ENCODE results near the gene RAB6B.
A peak's percentile ranks its signal among the peaks of the same experiment; 100 is the strongest.

The RAB6B gene

DNA sequence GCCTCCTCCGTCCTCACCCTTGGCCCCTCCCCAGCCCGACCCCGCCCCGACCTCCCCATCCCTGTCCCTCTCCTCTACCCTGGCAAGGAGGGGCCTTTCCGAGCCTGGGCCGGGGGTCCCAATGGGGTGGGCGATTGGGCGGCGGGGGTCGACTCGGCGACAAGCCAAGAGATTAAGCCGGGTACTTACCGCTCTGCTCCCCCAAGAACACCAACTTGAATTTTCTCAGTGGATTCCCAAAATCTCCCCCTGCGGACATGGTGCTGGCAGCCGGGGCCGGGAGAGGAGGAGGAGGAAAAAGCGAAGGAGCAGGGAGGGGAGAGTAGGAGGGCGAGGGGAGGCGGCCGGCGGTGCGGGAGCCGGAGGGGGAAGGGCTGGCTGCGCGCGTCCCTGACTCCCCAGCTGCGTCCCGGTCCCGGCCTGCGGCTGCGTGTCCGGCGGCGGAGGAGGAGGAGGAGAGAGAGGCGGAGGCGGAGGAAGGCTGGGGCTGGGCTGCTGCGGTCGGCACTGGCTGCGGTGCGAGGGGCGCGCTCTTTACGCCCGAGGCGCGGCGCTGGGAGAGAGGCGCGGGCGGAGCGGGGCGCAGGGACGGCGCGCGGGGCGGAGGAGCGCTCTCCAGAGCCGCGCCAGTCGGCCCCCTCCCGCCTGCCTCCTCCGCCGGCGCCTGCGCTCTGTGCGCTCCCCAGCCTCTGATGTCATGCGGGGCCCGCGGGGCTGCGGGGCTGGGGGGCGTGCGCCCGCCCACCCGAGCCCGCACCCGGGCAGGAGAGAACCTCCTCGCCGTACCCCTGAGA, at the start of gene RAB6B:
Gene RAB6B (minus strand): TSS at position 675 of the 794 bp plus-strand sequence. CDS start 416 bp downstream, at position 259.
- FAIRE-seq = no peak
- DNase-seq (ENCODE audit: low spot score) = no peak

DNA sequence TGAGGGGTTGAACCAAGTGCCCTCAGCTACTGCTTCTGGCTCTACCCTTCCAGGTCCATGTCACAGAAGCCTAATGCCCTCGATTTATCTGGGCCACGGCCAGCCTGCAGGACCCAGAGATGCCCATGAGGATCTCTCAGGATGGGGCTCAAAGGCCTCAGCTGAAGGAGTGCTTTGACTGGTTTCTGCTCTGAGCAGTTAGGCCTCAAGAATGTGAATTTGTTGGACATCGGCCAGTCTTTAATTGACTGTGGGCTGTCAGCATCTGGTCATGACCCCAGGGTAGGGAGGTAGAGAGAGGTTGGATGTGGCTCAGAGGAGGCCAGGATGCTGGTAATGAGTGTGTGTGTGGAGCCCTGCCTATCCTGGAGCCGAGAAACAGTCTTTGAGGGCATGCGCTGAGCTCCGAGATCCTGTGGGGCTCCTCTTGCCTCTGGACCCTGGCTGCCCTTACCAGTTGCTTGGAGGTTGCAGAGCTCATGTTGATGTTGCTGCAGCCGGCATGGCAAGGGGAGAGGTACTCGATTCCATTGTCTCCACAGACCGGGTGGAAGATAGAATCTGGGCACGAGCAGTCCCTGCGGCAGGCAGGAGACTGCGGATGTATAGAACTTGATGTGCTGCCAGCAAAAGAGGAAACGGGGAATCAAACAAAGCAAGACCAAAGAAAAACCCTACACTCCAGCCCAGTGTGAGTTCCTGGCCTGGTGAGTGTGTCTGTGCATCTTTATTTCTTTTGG, 49.1 kb upstream of the RAB6B start:
- peak; percentile 93 for FAIRE-seq
- peak; percentile 96 for DNase-seq (ENCODE audit: low spot score)

DNA sequence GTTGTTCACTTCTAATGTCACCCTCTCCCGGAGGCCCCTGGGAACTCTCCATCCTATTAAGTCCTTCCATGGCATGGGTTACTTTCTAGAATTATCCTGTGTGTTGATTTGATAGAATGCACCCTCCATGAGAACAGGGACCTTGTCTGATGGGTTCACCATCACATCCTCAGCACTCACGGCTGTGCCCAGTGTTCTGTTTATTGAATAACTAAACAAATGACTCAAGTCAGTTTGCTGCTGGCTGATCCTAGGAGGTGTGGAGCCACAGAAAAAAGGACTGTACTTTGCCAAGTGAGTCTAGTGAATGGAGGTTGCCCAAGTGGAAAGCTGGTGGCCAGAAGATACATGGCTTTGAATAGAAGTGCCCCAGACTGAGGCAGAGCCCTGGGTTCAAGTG, 48.5 kb upstream of the RAB6B start:
- DNase-seq (ENCODE audit: low spot score) (peak; percentile 71), FAIRE-seq (no peak)

DNA sequence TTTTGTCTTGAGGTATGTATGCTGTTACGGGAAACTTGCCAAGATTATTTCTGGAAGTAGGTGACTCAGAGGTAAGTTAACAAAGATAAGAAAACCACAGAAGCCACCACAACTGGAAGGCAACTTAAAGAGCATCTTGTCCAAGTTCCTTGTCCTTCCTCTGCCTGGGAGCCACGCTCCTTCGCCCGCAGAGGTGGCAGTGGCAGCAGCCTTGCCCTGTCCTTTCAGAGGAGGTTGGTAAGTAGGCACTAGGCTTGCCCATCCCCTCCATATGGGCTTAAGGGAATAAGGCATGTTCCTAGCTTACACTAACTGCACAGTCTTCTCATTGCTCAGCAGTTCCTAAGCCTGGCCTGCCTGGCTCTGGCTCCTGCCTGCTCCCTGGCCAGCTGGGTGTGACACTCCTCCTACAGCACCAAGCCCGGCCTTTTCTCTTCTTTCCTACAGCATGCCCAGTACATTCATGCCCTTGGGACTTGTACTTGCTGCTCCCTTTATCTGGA, 48.0 kb upstream of the RAB6B start:
- peak; percentile 98 for FAIRE-seq
- peak; percentile 95 for DNase-seq (ENCODE audit: low spot score)

DNA sequence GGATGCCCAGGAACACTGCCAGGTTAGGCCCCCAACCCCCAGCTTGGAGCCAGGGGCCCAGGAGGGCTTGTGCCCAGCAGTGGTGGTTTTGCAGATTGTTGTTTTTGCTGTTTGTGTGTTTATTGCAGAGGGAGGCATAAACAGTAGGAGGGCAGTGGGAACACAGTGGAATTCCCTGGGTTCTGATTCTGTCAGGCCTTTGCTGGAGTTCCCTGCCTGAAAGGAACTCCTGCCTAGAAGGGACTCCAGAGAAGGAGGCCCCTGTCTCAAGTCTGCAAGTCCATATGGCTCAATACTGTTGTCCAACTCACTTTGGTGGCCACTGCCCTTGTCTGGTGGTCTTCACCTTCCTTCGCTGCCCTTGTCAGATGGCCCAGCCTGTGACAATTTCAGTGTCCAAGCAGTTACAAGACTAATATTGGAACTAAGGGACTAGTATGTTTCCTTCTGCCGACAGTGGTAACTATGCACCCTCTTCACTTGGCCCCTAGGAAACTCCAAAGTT, 47.4 kb upstream of the RAB6B start:
- FAIRE-seq = no peak

DNA sequence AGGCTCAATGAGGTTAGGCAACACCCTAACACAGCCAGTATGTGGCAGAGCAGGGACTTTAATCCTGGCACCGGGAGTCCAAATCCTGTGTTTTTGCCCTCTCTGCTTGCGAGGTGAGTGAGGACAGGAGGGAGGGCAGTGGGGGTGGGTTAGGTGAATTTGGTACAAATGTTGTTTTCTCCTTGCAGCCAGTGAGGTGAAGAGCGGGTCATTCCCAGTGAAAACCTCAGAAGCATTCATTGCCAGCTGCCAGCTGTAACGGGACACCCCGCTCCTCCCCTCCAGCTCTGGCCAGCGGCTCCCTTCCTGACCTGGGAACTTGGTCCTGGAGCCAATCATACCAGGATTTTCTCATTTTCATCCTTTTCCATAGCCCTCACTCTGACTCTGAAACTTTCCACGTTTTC, 45.7 kb upstream of the RAB6B start:
- DNase-seq (ENCODE audit: low spot score) (no peak), FAIRE-seq (peak; percentile 30)

More for the DNA sequence above, 47.4 kb upstream of the RAB6B start:
- no peak for DNase-seq (ENCODE audit: low spot score)

DNA sequence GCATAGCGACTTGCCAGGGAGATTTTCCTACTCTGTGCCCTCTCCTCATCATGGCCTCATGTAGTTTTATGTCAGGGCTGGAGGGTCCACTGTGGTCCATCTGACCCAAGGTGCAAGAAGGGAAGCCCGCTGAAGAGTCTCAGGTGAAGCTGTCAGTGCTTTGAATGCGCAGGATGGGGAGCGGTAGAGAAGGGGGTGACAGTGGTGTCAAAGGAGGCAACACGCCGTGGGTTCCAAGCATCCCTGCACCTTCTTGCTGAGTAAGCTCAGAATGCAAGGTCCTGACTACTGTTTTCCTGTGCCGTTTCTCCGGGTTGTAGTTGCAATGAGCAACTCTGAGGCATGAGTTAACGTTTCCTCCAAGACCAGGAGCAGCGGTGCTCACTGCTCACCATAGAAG, 44.9 kb upstream of the RAB6B start:
- FAIRE-seq = no peak
- no peak for DNase-seq (ENCODE audit: low spot score)

DNA sequence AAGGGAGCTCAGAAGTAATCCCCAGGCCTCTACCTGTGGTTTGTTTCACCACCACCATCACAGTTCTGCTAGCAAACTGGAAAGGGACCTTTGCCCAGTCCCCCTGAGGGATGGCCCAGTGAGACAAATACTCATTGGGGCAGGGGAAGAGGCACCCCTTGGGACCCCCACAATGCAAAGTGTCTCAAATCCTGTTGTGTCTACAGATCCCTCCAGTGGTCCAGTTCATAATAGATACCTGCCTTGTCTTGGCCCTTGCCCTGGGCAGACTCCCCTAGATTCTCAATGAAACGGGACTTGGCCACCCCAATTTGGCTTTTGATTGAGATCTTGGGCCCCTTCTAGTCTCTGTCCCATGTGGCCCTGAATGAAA, 43.8 kb upstream of the RAB6B start:
- FAIRE-seq (no peak), DNase-seq (ENCODE audit: low spot score) (no peak)

DNA sequence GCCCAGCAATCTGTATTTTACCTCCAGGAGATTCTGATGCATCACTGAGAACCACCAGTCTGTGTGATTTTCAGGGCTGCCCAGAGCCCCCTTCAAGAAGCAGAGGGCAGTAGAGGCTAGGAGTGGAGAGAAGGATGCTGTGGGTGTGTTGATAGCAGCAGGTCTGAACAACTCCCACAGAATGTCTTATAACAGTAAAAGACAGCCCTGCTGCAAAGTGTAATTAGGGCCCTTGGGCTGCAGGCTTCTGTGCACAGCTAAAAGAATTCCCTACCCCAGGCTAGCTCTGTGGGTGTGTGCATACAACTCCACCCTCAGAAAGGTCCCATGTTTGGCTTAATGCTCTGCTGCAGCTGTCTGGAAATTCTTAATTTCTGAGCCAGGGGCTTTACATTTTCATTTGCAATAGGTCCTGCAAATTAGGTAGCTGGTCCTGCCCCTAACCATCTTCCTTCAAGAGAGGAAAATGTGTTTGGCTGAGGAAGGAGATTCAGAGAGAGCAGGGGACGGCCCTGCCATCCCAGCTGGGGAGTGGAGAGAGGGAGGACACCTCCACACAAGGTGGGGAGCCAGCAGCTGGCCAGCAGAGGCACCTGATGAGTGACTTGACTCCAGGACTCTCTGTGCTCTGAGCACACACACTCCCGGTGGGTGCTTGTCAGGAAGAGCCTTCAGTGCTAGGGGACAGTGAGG, 43.2 kb upstream of the RAB6B start:
- FAIRE-seq = no peak
- DNase-seq (ENCODE audit: low spot score) = no peak

DNA sequence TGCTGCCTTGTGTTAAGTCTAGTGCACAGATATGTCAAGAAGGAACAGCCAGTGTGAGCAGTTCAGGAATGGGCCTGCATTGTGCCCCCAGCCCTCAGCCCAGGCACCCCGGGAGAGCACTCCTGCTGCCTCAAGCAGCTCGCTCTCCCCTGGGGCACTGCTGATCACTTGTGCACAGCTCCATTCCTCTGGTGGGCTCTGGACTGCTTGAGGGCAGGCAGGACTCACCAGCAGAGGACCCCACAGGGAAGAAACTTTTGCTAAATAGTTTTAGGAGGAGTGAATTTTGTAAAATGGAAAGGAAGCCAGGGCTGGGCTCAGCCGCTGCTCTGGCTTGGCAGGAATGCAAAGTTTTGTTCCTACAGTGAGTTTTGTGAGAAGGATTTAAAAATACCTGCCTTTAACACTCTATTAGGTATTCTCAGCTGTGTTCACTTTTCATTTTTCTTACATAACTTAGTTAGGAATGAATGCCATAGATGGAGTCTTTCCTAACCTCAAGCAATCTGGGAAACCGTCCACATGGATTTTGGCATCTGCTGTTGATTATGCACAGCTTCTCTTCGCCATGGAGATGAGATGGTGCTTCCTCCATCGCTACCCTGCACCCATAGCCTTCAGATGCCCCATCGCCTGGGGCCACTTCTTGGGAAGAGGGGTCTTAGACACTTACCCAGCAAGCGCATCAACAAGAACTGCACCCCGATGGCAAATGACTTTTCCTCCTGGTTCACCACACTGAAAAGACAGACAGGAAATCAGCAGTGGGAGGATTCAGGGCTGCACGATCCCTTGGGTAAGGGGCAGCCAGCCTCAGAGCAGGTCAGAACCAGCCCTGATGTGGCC, 42.3 kb upstream of the RAB6B start:
- DNase-seq (ENCODE audit: low spot score) (no peak), FAIRE-seq (no peak)

DNA sequence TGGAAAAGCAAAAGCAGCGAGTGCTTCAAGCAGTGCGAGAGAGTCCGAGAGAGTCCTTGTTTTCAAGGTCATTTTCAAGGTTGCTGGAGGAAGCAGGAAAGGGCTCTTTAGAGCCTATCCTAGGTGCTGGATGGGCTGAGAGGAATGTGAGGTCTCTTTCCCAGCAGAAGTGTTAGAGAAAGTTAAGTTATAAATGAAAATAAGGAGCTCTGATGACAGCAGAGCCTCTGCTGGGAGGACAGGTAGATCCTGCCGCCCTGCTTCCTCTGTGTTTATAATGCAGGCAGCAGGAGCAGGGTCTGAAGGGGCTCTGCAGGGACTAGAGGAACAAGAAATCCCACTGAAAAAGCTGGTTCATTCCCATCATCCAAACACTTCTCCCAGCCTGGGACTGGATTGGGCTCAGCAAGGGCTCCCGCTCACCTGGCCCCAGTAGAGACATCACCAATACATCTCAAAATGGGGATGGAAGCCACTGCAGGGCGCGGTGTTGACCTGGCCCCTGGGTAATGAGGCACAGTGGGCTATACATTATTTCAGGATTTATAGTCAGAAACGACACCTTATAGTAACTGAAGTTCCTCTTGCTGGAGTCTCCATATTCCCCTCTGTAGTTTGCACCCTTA, 41.5 kb upstream of the RAB6B start:
- FAIRE-seq = no peak
- no peak for DNase-seq (ENCODE audit: low spot score)

DNA sequence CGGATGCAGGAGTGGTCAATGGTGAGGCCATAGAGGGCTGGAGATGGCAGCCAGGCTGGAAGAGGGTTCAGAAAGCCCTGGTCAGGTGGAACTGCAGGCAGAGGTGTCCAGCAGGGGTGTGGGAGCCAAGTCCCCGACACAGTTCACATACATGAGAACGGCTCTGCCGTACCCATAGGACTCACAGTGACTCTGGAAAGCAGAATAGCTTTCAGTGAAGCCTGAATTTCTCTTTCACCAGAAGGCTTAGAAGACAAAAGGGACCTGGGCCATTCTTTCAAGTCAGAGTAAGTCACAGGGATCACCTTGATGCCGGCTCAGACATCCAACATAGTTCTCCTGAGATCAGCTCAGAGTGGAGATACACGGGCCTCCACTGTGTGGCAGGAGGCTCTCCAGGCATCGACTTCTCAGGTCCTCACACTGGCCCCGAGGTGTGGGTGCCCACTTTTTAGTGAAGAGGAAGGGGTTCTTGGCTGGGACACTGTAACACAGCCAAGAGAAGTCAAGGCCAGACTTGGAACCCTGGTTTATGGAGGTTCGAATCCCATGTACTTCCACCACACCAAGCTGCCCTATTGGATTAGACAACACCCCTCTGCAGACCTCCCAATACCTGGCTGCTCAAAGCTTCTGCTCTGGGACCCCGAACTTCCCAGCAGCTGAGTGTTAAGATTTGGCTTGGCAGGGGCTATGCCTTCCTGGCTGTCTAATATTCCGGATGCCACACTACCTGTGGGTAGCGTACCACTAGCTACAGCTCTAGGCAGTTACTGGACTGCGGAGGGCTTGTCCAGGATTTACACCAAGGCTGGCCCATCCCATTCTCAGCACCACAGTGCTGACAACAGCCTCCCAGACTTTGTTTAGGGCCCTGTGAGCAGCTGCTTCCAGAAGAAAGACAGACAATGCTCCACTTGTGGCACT, 40.4 kb upstream of the RAB6B start:
- no peak for FAIRE-seq
- no peak for DNase-seq (ENCODE audit: low spot score)

DNA sequence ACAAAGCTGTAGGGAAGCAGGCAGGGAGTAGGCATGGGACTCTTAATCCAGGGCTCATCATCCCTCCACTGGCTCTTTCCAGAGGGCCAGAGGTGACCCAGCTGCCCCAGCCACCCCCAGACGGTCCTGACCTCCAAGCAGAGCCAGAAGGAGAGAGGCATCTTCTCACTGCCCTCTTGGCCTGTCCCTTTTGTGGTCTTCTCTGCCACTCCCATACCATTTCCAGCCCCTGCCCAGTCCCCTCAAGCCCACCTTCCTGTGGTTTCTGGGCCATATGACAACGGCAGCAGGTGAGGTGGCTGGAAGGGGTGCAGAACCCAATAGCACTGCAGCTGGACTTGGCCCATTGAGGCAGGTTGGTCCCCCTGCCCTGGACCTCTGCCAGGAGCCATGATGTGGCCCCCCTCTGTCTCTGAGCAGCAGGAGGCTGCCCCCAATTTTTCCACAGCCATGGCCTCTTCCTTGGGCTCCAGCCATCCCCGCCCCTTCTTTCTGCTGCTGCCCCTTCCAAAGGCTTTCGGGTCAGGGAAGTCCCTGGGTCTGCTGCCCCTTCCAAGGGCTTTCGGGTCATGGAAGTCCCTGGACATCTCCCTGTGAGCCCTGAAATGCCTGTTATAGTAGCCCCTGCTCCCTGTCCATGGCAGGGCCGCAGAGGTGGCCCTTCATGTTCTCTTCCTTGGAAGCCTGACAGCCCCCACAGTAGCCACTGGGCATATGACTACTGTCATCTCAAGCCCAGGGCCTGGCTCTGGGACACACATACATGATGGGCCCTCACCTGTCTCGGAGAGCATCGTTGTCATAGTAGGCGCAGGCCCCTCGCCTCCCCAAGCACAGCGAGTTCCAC, 39.5 kb upstream of the RAB6B start:
- no peak for DNase-seq (ENCODE audit: low spot score)
- FAIRE-seq = no peak

DNA sequence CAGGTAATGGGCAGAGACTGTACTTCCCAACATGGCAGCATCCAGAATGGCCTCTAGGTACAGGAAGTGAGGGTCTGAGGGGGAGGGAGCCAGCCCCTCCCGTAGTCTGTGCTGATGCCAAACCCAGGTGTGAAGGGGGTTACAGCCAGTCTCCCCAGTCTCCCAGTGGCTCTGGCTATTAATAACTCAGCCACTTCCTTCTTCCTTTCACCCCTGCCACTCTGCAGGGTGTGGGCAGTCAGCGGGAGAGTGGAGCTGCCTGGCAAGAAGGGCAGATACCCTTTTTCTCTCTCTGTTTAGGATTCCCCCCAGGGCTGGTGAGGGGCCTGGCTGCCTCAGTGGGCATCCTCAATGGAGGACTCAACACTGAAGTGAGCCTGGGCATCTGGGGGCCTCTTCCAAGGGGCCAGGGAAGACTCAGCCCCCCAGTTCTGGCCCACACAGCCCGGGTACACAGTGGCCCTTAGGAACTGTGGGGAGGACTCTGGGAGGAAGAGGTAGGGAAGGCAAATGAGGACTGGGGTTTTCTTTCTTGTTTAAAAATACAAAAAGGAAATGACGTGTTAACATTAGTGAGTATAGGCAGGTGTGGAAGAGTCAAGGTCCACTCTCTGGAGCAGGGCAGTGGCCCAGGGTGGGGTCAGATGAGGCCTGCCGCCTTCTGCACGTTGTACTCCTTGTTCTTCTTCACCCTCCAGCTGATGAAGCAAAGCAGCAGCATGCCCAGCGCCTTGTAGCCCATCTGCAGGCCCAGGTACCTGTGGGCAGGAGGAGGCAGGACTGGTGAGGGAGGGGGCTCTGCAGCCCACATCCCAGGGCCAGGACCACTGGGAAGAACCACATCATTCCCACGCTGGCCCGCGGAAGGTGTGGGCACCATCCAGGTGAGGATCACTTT, 38.6 kb upstream of the RAB6B start:
- no peak for FAIRE-seq
- DNase-seq (ENCODE audit: low spot score) = no peak

DNA sequence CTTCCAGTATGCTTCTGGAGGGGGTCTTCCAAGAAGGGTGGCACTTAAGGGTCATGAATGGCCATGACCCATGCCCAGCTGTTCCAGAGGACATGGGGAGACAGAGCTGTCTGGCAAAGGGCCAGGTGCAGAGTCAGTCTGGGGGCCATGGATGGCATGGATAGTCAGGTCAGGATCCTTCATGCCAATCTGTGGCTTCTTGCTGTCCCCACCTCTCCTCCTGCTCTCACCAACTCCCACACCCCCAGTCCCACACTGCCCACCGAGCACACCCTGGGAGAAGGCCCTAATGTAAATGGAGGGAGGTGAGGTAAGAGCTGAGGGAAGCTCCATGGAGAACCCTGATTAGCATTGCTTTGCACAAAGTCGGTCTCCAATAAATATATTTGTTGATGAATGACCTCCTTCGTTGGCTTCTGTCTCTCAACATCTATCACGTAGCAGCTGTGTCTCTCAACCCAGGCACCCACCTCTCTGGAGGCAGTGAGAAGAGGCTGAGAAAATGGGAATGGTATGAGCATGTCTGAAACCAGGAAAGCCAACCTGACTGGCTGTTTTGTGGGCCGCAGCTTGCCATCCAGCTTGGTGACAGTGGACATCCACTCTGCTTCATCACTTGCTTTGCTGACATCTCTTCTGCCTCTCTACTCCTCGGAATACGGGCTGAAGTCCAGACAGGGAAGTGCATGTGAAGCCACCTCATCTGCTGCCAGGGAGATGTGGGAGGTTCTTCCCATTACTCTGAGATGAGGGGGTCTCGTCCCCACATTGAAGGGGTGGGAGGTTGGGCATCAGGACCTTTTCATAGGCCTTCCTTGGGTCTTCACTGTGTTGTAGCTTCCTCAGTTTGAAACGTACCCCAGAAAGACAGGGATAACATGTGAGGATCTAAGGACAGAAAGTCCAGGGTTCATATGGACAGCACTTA, 37.7 kb upstream of the RAB6B start:
- FAIRE-seq (no peak), DNase-seq (ENCODE audit: low spot score) (no peak)

DNA sequence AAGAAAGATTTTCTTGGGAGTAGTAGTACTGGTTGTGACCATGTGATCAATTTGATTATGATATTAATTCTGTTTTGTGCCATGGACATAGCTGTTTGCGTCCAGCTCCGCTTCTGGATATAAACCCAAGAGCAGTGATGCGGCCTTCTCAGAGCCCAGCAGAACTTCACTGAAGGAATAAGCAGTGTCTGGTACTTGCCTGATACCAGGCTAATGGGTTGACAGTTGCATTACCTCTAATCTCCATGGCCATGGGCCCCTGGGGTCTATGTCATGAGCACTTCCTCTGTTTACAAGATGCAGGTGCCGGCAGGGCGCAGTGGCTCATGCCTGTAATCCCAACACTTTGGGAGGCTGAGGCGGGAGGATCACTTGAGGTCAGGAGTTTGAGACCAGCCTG, 36.3 kb upstream of the RAB6B start:
- no peak for FAIRE-seq

More for the DNA sequence above, 36.3 kb upstream of the RAB6B start:
- no peak for DNase-seq (ENCODE audit: low spot score)

Measured in RCC 7860 (cell line).